ENCODE data around the gene RELA.

The RELA gene

DNA sequence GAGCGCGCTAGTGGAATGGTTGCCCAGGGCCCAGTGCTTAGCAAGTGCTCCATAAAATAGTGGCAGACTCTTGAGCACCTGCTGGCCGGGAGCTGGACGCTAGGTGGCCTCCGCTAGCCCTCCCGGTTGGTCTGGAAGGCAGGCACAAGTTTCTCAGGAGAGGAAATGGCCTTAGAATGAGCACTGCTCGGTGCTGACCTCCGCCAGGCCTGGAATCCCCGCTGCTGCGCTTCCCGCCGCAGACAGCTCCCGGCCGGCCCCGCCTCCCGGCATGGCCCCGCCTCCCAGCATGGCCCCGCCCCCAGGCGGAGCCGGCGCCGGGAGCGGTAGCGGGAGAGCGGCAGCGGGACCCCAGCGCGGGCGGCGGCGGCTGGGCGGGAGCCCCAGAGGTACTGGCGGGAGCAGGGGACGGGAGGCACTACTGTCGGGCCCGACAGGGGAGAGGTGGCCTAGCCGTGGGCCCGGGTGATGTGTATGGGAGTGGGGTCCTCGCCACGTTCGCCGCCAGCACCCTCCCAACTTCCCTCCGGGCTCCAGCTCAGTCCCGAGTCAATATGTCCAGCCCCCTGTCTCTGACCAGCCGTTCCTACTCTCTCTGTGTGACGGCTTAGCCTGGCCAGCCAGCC is 24.8 kb downstream of the RELA start, which contains the start of gene SIPA1:
Gene SIPA1 (plus strand): TSS at position 308 of the 626 bp plus-strand sequence. CDS start 2,821 bp downstream, outside the sequence.
- peak; percentile 97 for DNase-seq (ENCODE audit: insufficient read length, low spot score)
- peak; percentile 61; the same call in 1 of the 2 replicates for TF ChIP-seq POLR2A (IDR thresholded peaks at IDR 0.05; ENCODE audit: low read depth, low read length)
- peak; percentile 6 for FAIRE-seq

DNA sequence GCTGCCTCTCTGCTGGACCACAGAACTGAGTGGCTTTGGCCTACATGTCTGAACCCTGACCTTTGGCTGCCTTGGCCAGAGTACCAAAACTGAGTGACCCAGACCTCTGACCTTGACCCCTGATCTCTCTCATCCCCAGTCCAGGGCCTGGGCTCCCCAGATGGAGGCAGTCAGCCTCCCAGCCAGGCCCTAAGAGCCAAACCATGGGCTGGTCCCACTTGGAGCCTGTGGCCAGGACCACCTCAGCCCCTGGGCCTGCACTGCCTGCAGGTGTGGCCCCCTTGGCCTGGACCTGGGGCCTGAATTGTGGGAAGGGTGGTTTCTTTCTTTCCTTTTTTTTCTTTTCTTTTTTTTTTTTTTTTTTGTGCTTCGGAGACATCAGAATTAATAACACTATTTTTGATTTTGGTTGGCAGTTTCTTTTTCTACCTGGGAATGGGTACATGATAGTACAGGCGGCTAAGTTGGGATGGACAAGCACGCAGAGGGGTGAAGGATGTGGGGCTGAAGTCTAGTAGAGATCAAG is 25.6 kb downstream of the RELA start:
- TF ChIP-seq POLR2A (IDR thresholded peaks at IDR 0.05; ENCODE audit: low read depth, low read length) = no peak
- no peak for FAIRE-seq
- DNase-seq (ENCODE audit: insufficient read length, low spot score) = no peak

DNA sequence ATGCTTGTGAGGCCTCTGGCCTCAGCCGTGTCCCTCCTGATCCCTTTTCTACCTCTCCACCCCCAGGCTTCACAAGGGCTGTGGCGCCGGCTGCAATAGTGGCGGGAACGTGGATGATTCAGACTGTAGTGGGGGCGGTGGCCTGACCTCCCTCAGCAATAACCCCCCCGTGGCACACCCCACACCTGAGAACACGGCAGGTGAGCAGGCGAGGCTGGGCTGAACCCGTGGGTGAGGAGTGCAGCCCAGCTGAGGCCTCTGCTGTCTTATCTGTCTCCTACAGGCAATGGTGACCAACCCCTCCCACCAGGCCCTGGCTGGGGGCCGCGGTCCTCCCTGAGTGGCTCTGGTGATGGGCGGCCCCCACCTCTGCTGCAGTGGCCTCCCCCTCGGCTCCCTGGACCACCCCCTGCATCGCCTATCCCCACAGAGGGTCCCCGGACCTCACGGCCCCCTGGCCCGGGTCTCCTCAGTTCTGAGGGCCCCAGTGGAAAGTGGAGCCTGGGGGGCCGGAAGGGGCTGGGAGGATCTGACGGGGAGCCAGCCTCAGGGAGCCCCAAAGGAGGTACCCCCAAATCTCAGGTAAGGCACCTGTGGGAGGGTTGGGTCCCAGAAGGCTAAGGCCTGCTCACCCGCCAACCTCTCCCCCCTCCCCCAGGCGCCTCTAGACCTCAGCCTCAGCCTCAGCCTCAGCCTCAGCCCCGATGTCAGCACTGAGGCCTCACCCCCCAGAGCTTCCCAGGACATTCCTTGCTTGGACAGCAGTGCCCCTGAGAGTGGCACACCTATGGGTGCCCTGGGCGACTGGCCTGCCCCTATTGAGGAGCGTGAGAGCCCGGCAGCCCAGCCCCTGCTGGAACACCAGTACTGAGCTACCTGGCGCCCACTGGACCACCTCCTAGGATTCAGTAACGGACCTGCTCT is 26.3 kb downstream of the RELA start:
- TF ChIP-seq POLR2A (IDR thresholded peaks at IDR 0.05; ENCODE audit: low read depth, low read length) = no peak
- no peak for FAIRE-seq
- DNase-seq (ENCODE audit: insufficient read length, low spot score) = no peak

DNA sequence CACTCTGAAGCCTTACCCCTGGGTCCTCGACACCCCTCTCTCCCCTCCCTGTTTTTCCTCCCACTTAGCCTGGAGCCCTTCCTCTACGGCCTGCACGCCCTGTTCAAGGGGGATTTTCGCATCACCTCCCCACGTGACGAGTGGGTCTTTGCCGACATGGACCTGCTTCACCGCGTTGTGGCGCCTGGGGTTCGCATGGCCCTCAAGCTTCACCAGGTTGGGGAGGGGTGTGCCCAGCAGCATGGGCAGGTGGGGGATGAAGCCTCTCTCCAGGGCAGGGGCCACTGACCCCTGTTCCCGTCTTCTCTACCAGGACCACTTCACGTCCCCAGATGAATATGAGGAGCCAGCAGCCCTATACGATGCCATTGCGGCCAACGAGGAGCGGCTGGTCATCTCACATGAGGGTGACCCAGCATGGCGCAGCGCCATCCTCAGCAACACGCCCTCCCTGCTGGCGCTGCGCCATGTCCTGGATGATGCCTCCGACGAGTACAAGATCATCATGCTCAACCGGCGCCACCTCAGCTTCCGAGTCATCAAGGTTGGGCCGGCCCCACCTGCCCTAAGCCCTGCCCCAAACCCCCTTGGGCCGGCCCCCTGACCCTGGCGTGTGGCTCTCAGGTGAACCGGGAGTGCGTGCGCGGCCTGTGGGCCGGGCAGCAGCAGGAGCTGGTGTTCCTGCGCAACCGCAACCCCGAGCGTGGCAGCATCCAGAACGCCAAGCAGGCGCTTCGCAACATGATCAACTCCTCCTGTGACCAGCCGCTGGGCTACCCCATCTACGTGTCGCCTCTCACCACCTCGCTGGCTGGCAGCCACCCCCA is 27.6 kb downstream of the RELA start:
- no peak for TF ChIP-seq POLR2A (IDR thresholded peaks at IDR 0.05; ENCODE audit: low read depth, low read length)
- FAIRE-seq = no peak
- DNase-seq (ENCODE audit: insufficient read length, low spot score) = no peak

DNA sequence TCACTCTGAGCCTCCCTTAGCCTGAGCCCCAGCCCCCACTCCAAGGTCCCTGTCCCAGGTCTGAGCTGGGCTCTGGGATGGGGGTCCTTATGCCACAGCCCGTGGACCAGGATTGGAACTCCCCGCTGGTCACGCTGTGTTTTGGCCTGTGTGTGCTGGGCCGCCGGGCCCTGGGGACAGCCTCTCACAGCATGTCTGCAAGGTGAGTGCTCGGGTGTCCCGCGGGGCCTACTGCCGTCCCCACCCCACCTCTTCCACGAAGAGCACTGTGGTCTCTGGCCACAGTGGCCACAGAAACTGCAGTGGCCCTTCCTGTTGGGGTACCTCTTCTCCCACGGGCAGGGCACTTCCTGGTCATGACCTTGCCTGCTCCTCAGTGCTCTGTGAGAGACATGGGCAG is 28.3 kb downstream of the RELA start:
- TF ChIP-seq POLR2A (IDR thresholded peaks at IDR 0.05; ENCODE audit: low read depth, low read length) = no peak
- no peak for FAIRE-seq
- DNase-seq (ENCODE audit: insufficient read length, low spot score) = no peak

DNA sequence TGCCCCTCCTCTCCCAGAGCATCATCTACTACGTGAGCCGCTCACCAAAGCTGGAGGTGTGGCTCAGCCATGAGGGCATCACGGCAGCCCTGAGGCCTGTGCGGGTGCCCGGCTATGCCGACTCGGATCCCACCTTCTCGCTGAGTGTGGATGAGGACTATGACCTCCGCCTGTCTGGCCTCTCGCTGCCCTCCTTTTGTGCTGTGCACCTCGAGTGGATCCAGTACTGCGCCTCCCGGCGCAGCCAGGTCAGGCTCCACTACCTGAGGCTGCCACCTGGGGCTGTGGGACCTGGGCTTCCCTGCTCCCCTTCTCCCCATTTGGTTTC is 28.6 kb downstream of the RELA start:
- TF ChIP-seq POLR2A (IDR thresholded peaks at IDR 0.05; ENCODE audit: low read depth, low read length) = no peak
- FAIRE-seq (no peak), DNase-seq (ENCODE audit: insufficient read length, low spot score) (no peak)

DNA sequence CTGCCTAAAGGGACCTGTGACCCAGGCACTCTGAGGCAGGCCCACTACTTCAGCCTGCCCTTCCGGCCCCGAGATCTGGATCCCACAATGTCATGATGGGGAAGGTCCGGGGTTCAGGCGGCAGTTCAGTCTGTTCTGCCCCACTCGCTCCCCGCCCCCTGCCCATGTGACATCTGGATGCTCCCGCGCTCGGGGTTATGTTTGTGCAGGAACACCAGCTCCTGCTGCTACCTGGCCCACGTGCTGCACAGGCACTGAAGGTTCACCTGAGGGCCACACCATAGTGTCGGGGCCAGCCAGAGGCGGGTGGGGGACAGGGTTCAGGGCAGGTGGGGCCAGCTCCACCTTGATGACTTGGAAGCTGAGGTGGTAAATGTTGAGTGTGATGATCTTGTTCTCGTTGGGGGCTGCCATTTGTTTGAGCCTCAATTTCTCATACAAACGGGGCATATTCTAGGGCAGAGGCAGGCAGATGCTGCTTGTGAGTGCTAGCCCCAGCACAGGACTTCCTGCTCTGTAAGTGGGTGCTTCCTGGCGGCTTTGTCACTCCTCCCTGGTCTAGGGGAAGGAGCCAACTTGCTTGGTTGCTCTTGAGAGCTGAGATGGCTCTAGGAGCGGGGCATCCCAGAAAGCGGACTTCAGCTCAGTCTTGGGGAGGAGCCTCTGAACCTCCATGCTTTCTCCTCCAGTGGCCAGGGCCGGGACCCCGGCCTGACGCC is 29.2 kb downstream of the RELA start:
- DNase-seq (ENCODE audit: insufficient read length, low spot score) (no peak), FAIRE-seq (no peak)
- no peak for TF ChIP-seq POLR2A (IDR thresholded peaks at IDR 0.05; ENCODE audit: low read depth, low read length)

DNA sequence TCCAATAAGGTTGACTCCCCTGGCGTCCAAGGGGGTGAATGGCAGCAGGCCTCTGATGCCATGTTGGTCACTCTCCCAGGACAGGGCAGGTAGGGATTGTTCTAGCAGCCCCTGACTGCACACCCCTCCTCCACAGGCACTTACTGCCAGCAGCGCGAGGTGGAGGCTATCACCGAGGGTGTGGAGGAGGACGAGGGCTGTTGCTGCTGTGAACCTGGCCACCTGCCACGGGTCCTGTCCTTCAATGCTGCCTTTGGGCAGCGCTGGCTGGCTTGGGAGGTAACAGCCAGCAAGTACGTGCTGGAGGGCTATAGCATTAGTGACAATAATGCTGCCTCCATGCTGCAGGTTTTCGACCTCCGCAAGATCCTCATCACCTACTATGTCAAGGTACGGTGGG is 32.5 kb downstream of the RELA start:
- no peak for TF ChIP-seq POLR2A (IDR thresholded peaks at IDR 0.05; ENCODE audit: low read depth, low read length)
- FAIRE-seq = no peak
- no peak for DNase-seq (ENCODE audit: insufficient read length, low spot score)

DNA sequence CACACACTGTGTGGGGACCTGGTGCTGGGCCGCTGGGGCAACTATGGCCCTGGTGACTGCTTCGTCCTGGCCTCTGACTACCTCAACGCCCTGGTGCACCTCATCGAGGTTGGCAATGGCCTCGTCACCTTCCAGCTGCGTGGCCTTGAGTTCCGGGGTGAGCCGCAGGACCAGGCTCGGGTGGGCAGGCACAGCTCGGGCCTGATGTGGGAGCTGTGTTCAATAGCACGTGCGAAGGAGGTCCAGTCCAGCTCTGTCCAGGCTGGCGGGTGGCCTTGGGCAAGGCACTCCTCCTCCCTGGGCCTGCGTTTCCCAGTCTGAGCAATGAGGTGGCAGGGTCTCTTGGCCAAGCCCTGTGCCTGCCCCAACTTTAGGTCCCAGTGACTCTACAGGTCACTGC is 33.1 kb downstream of the RELA start:
- no peak for FAIRE-seq
- no peak for DNase-seq (ENCODE audit: insufficient read length, low spot score)
- TF ChIP-seq POLR2A (IDR thresholded peaks at IDR 0.05; ENCODE audit: low read depth, low read length) = no peak

DNA sequence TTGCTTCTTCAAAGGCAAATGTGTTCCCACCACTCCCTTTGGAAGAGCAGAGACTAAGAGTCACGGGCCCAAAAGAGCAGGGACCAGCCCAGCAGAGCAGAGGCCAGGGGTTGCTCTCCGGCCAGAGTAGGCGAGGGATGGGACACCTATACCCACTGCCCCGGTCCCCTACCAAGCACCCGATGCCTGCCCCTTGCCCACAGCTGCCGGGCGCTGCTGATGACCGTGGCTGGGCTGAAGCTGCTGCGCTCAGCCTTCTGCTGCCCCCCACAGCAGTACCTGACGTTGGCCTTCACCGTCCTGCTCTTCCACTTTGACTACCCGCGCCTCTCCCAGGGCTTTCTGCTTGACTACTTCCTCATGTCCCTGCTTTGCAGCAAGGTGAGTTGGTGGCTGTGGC is 35.5 kb downstream of the RELA start:
- no peak for DNase-seq (ENCODE audit: insufficient read length, low spot score)
- no peak for TF ChIP-seq POLR2A (IDR thresholded peaks at IDR 0.05; ENCODE audit: low read depth, low read length)
- no peak for FAIRE-seq

DNA sequence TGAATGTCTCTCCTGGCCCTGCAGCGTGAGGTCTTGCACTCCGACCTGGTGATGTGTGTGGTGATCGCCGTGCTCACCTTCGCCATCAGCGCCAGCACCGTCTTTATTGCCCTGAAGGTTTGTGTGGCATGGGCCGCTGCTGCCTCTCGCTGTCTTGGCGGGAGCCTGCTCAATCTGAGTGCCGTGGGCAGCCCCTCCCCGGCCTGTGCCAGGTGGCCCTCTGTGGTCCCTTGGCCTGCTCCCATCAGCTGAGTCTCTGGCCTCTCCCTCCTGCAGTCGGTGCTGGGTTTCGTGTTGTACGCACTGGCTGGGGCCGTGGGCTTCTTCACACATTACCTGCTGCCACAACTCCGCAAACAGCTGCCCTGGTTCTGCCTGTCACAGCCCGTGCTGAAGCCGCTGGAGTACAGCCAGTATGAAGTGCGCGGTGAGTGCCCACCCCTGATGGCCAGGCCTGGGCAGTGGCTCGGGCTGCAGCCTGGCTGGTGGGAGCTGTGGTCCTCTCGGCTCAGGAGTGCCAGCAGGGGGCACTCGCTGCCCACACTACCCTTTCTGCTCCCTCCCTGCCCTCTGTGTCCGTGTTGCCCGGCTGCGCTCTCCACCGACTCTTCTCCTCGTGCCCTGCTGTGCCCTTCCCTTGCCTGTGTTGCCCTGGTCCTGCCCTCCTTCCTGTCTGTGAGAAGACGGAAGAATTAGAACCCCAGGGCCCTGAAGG is 36.9 kb downstream of the RELA start:
- FAIRE-seq (no peak), DNase-seq (ENCODE audit: insufficient read length, low spot score) (no peak)
- TF ChIP-seq POLR2A (IDR thresholded peaks at IDR 0.05; ENCODE audit: low read depth, low read length) = no peak

DNA sequence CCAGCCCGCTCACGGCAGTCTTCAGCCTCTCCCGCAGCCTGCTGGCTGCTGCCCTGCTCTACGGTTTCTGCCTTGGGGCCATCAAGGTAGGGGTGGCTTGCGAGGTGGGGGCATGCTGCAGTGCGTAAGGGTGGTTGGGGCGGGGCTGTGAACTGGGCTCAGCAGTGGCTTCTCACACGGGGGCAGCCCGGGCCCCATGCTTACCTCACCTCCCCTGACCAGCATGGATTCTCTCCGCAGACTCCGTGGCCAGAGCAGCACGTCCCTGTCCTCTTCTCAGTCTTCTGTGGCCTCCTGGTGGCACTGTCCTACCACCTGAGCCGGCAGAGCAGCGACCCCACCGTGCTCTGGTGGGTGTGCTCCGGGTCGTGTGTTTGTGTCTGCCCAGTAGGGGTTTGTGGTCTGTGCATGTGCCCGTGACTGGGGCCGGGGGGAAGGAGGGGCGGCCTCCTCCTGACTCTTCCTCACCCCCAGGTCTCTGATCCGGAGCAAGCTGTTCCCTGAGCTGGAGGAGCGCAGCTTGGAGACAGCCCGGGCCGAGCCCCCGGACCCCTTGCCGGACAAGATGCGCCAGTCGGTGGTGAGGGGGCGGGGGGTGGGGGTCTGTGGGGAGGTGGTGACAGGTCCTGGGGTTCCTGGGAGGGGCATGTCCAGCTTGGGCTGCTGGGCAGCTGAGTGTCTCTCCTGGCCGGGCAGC is 37.6 kb downstream of the RELA start:
- TF ChIP-seq POLR2A (IDR thresholded peaks at IDR 0.05; ENCODE audit: low read depth, low read length) = no peak
- DNase-seq (ENCODE audit: insufficient read length, low spot score) (no peak), FAIRE-seq (no peak)
